Neural cell (in vitro differentiated cells): ENCODE data around the gene NCK2.

Source experiments
- EP300 ChIP-seq: fragments of 450-650 bp; conservative IDR thresholded peaks from 2 replicates; pipeline ENCODE4 v1.6.1; 2014; ENCODE audit warnings: antibody characterized with exemption, mild to moderate bottlenecking, moderate library complexity; ENCODE audit not compliant: poor library complexity, severe bottlenecking
- EZH2 ChIP-seq: fragments of 200-600, 300-800 bp; shearing (Covaris generic), sonication (generic); IDR thresholded peaks from 2 replicates; pipeline ENCODE4 v1.6.1; 2014; ENCODE audit warnings: antibody characterized with exemption, low read length, borderline replicate concordance, mild to moderate bottlenecking; ENCODE audit not compliant: insufficient read depth, poor library complexity, severe bottlenecking
- POLR2AphosphoS5 ChIP-seq: IDR thresholded peaks from 2 replicates; pipeline ENCODE4 v1.6.1; 2012
- RAD21 ChIP-seq: fragments of 450-650 bp; conservative IDR thresholded peaks from 2 replicates; pipeline ENCODE4 v1.6.1; 2014; ENCODE audit warnings: antibody characterized with exemption, mild to moderate bottlenecking, moderate library complexity
- TF ChIP-seq, protein P1 (sequence below): fragments of 450-650 bp; IDR thresholded peaks from 2 replicates; pipeline ENCODE4 v1.5.1; 2014; ENCODE audit warnings: antibody characterized with exemption, mild to moderate bottlenecking, moderate library complexity; ENCODE audit not compliant: poor library complexity, severe bottlenecking
- TF ChIP-seq, protein P2 (sequence below): IDR thresholded peaks from 2 replicates; pipeline ENCODE4 v1.6.1; 2012; ENCODE audit warnings: borderline replicate concordance

DNA sequence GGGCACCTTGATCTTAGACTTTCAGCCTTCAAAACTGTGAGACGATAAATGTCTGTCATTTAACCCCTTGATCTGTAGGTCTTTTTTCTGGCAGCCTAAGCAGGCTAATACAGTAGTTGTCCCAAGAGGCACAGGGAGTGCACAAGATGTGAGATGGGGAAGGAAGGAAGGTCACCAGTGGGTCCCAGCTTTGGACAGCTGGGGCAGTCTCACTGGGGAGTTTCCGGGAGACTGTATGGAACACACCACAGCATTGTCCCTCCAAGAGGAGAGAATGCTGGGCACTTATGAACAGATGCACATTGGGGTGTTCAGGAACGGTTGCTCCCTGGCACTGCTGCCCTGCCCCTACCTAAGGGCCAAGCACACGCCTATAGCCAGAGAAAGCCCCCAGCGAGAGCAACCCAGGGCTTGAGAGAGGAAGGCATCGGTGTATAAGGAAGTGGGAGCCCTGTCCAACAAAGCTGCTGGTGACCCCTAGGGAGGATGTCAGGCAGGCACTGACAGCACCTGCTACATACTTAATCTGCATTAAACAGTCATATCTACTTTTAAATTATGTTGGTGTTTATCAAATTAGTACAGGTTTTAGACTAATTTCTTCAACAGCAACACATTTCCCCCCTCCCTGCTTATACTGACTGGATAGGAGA is 11.6 kb upstream of the NCK2 start:
- TF ChIP-seq, protein P1, sequence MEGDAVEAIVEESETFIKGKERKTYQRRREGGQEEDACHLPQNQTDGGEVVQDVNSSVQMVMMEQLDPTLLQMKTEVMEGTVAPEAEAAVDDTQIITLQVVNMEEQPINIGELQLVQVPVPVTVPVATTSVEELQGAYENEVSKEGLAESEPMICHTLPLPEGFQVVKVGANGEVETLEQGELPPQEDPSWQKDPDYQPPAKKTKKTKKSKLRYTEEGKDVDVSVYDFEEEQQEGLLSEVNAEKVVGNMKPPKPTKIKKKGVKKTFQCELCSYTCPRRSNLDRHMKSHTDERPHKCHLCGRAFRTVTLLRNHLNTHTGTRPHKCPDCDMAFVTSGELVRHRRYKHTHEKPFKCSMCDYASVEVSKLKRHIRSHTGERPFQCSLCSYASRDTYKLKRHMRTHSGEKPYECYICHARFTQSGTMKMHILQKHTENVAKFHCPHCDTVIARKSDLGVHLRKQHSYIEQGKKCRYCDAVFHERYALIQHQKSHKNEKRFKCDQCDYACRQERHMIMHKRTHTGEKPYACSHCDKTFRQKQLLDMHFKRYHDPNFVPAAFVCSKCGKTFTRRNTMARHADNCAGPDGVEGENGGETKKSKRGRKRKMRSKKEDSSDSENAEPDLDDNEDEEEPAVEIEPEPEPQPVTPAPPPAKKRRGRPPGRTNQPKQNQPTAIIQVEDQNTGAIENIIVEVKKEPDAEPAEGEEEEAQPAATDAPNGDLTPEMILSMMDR = no peak
- TF ChIP-seq EP300 (no peak), EZH2 (no peak), RAD21 (no peak), POLR2AphosphoS5 (no peak)
- TF ChIP-seq, protein P2, sequence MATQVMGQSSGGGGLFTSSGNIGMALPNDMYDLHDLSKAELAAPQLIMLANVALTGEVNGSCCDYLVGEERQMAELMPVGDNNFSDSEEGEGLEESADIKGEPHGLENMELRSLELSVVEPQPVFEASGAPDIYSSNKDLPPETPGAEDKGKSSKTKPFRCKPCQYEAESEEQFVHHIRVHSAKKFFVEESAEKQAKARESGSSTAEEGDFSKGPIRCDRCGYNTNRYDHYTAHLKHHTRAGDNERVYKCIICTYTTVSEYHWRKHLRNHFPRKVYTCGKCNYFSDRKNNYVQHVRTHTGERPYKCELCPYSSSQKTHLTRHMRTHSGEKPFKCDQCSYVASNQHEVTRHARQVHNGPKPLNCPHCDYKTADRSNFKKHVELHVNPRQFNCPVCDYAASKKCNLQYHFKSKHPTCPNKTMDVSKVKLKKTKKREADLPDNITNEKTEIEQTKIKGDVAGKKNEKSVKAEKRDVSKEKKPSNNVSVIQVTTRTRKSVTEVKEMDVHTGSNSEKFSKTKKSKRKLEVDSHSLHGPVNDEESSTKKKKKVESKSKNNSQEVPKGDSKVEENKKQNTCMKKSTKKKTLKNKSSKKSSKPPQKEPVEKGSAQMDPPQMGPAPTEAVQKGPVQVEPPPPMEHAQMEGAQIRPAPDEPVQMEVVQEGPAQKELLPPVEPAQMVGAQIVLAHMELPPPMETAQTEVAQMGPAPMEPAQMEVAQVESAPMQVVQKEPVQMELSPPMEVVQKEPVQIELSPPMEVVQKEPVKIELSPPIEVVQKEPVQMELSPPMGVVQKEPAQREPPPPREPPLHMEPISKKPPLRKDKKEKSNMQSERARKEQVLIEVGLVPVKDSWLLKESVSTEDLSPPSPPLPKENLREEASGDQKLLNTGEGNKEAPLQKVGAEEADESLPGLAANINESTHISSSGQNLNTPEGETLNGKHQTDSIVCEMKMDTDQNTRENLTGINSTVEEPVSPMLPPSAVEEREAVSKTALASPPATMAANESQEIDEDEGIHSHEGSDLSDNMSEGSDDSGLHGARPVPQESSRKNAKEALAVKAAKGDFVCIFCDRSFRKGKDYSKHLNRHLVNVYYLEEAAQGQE = no peak
